ENCODE results near the gene DNAJC19.
"Not testable (repeated sequence)": the region's sequence is repeated elsewhere in the genome, so short reads cannot be mapped to it uniquely, and the experiment has no call there.

Gene DNAJC19

DNA sequence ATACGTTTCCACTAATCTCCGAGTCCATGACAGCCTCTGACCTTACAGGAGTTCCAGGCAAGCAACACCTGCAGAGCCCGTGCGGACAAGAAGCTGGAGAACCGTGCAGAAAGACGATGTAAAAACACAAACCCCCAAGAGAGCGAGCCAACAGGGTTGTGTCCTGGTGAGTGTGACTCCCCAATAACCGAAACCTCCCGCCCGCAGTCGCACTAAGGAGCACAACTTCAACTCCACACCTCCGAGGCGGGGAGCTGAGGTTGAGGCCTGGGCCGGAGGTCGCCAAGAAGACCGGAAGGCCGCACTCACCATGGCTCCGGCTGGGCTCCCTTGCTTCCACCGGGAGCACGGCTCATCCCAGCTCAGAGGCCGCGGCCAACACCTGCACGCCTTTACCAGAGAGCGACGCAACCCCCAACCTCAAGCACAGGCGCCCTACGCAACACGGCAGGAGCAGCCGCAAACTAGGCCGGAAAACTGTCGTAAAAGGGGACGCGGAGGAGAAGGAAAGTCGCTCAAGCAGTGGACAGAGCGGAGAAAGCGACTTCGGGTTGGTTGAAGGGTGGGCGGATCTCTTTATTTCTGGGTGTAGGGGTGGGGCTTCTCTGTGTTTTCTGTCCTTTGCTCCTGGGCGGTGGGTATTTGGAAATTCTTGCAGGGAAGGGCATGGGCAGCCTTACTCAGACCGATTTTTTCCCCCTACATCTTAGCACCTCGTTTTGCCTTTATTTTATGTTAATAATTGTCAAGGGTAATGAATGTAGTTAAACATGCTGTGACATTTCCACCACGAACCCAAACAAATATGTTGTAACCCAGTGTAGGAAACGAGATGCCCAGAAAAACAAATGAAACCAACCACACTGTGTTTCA is at the start of gene DNAJC19:
Gene DNAJC19, minus strand, starts transcription at position 446 of the 873 bp plus-strand sequence. Its CDS starts 134 bp downstream, at position 312.
- DNase-seq (ENCODE audit: low spot score) = peak; percentile 99

GRCh38 chr3:181030948-181031347 is 41.4 kb upstream of the DNAJC19 start:
- DNase-seq (ENCODE audit: low spot score) = no peak

DNA sequence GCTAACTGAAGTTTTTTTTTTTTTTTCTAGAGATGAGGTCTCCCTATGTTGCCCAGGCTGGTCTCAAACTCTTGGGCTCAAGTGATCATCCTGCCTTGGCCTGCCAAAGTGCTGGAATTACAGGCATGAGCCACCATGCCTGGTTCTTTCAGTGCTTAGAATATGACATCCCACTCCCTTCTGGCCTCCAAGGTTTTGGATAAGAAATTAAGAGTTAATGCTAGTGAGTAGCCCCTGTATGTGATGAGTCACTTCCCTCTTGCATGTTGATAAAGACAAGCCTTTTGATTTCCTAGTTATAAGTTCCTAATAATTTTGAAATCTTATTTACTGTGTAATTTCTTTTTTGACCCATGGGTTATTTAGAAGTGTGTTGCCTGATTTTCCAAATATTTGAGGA is 35.7 kb upstream of the DNAJC19 start:
- no peak for DNase-seq (ENCODE audit: low spot score)

- no peak for DNase-seq (ENCODE audit: low spot score)
These were observed 28.2 kb upstream of the DNAJC19 start for GRCh38 chr3:181017690-181018089.

- no peak for DNase-seq (ENCODE audit: low spot score)
These were observed 19.7 kb upstream of the DNAJC19 start for GRCh38 chr3:181009225-181009624.

GRCh38 chr3:181008796-181009195 is 19.3 kb upstream of the DNAJC19 start:
- DNase-seq (ENCODE audit: low spot score) = no peak

DNA sequence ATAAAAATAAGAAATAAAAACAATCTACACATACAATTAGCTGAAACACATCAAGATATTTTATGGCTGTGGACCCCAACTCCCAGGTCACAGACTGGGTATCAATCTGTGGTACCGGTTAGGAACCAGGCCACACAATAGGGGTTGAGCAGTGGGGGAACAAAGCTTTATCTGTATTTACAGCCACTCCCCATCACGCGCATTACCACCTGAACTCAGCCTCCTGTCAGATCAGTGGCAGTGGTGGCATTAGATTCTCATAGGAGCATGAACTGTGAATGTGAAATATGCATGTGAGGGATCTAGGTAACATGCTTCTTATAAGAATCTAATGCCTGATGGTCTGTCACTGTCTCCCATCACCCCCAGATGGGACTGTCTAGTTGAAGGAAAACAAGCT is 17.7 kb upstream of the DNAJC19 start:
- no peak for DNase-seq (ENCODE audit: low spot score)

DNA sequence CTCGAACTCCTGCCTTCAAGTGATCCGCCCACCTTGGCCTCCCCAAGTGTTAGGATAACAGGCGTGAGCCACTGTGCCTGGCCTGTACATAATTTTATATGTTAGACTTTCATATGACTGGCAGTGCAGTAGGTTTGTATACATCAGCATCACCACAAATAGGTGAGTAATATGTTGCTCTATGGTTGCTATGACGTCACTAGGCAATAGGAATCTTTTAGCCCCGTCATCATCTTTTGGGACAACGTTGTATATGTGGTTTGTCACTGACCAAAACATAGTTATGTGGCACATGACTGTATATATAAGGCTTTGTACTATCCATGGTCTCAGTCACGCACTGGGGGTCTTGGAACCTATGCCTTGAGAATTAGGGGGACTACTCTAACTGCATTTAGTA is 17.0 kb upstream of the DNAJC19 start:
- no peak for DNase-seq (ENCODE audit: low spot score)

DNA sequence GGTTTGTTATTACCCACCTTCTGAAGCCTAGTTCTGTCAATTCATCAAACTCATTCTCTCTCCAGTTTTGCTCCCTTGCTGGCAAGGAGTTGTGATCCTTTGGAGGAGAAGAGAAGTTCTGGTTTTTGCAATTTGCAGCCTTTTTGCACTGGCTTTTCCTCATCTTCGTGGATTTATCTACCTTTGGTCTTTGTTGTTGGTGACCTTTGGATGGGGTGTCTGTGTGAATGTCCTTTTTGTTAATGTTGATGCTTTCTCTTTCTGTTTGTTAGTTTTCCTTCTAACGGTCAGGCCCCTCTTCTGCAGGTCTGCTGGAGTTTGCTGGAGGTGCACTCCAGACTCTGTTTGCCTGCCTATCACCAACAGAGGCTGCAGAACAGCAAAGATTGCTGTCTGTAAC is 13.9 kb upstream of the DNAJC19 start:
- DNase-seq (ENCODE audit: low spot score) = not testable (repeated sequence)

- not testable (repeated sequence) for DNase-seq (ENCODE audit: low spot score)
These were observed 12.8 kb upstream of the DNAJC19 start for GRCh38 chr3:181002331-181002730.

- no peak for DNase-seq (ENCODE audit: low spot score)
These were observed 6.9 kb upstream of the DNAJC19 start for GRCh38 chr3:180996415-180996932.

- DNase-seq (ENCODE audit: low spot score) = no peak
These were observed 969 bp upstream of the DNAJC19 start for GRCh38 chr3:180990505-180990904.

- DNase-seq (ENCODE audit: low spot score) = no peak
These were observed 2.2 kb downstream of the DNAJC19 start for GRCh38 chr3:180987344-180987743.

DNA sequence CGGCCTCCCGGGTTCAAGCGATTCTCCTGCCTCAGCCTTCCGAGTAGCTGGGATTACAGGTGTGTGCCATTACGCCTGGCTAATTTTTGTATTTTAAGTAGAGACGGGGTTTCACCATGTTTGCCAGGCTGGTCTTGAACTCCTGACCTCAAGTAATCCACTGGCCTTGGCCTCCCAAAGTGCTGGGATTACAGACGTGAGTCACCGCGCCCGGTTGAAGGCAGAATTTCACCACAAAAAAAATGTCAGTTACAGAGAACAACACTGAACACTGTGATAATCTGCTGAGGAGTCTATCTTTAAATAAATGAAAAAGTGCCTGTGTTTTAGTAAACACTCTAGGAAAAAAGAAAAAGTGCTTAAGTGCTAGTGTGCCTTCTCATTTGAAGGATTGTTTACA is 3.2 kb downstream of the DNAJC19 start:
- DNase-seq (ENCODE audit: low spot score) = not testable (repeated sequence)

DNA sequence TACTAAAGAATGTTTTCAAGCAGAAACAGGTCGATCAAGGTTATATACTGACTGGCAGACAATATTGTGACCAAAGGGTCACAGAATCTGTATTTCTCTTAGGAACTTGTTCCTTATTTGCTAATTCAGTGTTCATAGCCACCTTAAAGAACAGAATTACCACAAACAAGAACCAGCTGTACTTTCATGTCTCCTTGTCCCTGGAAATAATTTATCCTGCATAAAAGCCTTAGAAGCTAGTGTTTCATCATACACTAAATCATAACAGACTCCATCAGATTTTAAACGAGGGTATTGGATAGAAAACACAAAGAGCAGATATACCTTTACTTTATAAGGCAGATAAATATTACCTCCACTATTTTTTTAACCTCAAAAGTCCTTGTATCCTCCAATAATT is 6.4 kb downstream of the DNAJC19 start:
- no peak for DNase-seq (ENCODE audit: low spot score)

DNA sequence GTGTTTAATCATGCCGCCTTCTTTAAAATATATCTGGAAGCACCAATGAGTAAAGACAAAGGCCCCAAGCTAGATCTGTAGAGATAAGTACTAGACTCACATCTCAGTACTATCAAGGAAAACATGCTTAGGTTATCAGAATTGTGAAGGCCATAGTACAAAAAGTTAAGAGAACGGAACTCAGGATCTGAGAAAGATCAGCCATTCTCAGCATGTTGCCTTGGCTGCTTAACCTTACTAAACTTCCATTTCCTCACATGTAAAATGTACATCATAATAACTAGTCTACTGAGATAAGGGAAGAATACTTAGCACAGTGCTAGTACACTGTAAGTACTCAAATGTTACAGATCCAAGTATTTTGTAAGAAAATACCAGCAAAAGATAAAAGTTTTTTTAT is 7.6 kb downstream of the DNAJC19 start:
- no peak for DNase-seq (ENCODE audit: low spot score)

GRCh38 chr3:180980611-180981010 is 8.9 kb downstream of the DNAJC19 start:
- no peak for DNase-seq (ENCODE audit: low spot score)

- no peak for DNase-seq (ENCODE audit: low spot score)
These were observed 9.6 kb downstream of the DNAJC19 start for GRCh38 chr3:180979961-180980360.

DNA sequence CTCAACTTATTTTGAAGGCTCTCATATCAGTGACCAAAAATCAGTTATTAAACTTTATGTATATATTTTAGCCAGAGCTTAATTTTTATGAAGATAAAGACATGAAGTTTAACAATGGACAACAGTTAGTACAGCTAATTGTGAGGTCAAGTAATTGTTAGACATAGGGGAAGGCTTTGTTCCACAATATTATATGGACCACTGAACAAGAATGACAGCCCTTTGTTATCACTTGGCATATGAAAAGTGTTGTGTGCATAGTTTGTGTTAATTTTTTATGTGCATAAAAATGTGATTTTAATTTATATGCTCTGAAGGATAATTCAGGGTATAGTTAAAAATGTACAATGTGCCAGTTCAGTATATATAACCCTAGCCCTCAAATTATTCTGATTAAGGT is 12.0 kb downstream of the DNAJC19 start:
- no peak for DNase-seq (ENCODE audit: low spot score)

DNA sequence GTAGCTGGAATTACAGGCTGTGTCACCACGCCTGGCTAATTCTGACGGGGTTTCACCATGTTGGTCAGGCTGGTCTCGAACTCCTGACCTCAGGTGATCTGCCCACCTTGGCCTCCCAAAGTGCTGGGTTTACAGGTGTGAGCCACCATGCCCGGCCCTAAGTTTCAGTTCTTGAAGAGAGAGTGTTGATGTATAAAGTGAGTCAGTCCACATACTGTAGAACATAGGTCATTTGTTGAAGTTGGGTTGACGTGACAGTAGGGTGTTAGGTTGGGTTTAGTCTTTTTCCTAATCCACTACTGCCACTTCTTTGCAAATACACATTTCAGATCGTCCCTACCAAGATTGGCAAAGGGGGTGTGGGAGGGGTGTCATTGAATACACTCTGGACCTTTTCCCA is 15.2 kb downstream of the DNAJC19 start:
- no peak for DNase-seq (ENCODE audit: low spot score)

- DNase-seq (ENCODE audit: low spot score) = no peak
These were observed 16.0 kb downstream of the DNAJC19 start for GRCh38 chr3:180973543-180973942.

GRCh38 chr3:180970931-180971330 is 18.6 kb downstream of the DNAJC19 start:
- DNase-seq (ENCODE audit: low spot score) = no peak

DNA sequence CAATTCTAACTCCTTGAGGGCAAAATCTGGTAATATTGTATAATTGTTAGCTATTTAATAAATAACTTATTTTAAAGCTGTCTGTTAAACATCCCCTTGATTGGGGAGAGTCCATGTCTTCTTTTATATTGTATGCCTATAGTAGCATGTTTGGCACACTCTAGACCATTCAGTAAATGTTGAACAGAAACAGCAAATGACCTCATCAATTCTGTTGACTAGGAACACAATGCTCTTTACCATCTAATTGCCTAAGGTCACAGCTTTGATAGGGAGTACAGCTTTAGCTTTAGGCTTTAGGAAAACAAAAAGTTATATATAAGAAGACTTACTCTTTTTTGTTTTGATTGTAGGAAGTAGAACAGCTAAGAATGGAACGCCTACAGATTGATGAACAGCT is 27.0 kb downstream of the DNAJC19 start:
- DNase-seq (ENCODE audit: low spot score) = no peak

DNA sequence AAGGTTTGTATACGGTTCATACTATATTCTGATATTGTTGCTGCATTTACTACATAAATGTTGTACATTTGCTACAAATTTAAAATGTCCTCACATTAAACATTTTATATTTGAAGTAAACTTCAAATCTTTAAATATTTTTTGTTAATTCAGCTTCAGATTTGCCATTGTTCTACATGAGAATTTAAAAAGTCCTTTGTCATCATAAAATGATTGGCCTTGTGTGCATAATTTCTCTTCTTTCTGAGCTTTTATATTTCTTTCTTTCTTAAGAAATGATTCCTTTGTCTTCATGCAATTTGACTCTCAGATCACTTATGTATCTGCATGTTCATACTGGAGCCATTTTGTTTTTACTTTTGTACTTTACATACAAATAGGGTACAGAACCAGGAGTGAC is 28.0 kb downstream of the DNAJC19 start:
- DNase-seq (ENCODE audit: low spot score) = no peak
